ENCODE data around the gene APOC4. TPM values are rescaled to one million over a fixed set of nuclear protein-coding genes. Genes with fewer than 3 reads are reported as not detected.

Gene APOC4
- total and polyA plus RNA-seq, 2 donors (not counting 1 experiment from before 2014, with no cell fraction given) = not detected

DNA sequence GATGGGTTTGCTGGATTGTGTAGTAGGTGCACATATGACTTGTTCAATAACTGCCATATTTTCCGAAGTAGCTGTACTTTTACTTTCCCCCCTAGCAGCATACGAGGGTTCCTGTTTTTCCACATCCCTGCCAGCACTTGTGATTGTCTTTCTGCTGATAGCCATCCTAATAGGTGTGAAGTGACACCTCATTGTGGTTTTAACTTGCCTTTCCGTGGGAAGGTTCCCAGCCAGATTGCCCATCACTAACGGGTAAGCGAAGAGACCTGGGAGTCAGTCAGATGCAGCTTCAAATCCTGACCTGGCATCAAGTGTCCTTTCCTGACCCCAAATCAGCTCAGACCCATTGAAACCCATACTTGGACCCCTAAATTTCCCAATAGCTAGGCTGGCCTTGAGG lies 17.7 kb downstream of the APOC4 start:
- peak overlapping the region; percentile 34 to 86 for H3K27ac ChIP-seq (ENCODE audit: low read length in 2 of 2)
- H3K27me3 Mint-ChIP-seq = no peaks in the 10 kb centered on the region

More for the DNA sequence above, 17.7 kb downstream of the APOC4 start:
- POLR2A ChIA-PET = no interaction called here
- Histone ChIP-seq H4K20me1 (ENCODE audit: control insufficient read depth, insufficient read depth, low read length, poor library complexity, severe bottlenecking) (peaks cover 49% of the 10 kb centered on the region), H3K4me2 (replicated peaks; ENCODE audit: low read depth, low read length, poor library complexity, severe bottlenecking) (no peak overlapping the region), H2AFZ (ENCODE audit: insufficient read depth, low read depth, low read length, poor library complexity, severe bottlenecking) (no peak overlapping the region), H3K9ac (ENCODE audit: low read length) (no peak overlapping the region), H3K4me1 (ENCODE audit: control insufficient read depth in 2 of 2, insufficient read depth in 2 of 2, low read length in 2 of 2) (peaks cover 62 to 67% of the 10 kb centered on the region in 2 donors), H3K79me2 (ENCODE audit: control insufficient read depth, insufficient read depth, low read length) (peaks cover 95% of the 10 kb centered on the region), H3K27me3 (replicated peaks in 1 of 4; ENCODE audit: control extremely low read depth in 1 of 4, control insufficient read depth in 3 of 4, insufficient read depth in 4 of 4, low read length in 3 of 4) (no peaks in the 10 kb centered on the region), H3K4me3 (ENCODE audit: control extremely low read depth in 1 of 5, extremely low read depth in 1 of 5, insufficient read depth in 1 of 5, low read depth in 2 of 5, low read length in 4 of 5) (no peak overlapping the region), H3K36me3 (replicated peaks in 1 of 2; ENCODE audit: control extremely low read depth in 1 of 2, control insufficient read depth in 1 of 2, extremely low read depth in 1 of 2, insufficient read depth in 2 of 2, low read length in 1 of 2) (peaks cover 2 to 14% of the 10 kb centered on the region in 2 experiments), H3K9me3 (ENCODE audit: control extremely low read depth in 1 of 3, control insufficient read depth in 2 of 3, insufficient read depth in 1 of 3, low read length in 2 of 3) (no peaks in the 10 kb centered on the region)
- no peak for TF ChIP-seq EZH2 (IDR thresholded peaks at IDR 0.05; ENCODE audit: borderline replicate concordance, insufficient read depth, low read depth, low read length, poor library complexity, severe bottlenecking)
- TF ChIP-seq, protein P1, sequence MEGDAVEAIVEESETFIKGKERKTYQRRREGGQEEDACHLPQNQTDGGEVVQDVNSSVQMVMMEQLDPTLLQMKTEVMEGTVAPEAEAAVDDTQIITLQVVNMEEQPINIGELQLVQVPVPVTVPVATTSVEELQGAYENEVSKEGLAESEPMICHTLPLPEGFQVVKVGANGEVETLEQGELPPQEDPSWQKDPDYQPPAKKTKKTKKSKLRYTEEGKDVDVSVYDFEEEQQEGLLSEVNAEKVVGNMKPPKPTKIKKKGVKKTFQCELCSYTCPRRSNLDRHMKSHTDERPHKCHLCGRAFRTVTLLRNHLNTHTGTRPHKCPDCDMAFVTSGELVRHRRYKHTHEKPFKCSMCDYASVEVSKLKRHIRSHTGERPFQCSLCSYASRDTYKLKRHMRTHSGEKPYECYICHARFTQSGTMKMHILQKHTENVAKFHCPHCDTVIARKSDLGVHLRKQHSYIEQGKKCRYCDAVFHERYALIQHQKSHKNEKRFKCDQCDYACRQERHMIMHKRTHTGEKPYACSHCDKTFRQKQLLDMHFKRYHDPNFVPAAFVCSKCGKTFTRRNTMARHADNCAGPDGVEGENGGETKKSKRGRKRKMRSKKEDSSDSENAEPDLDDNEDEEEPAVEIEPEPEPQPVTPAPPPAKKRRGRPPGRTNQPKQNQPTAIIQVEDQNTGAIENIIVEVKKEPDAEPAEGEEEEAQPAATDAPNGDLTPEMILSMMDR (IDR thresholded peaks at IDR 0.05) = no peak
- CTCF ChIA-PET = no interaction called here
- Mint-ChIP-seq H3K9me3 (ENCODE audit: insufficient read depth) (no peaks in the 10 kb centered on the region), H3K4me3 (peak overlapping the region; percentile 45), H3K4me1 (peaks cover 70% of the 10 kb centered on the region), H3K27ac (peak overlapping the region; percentile 98)
- no peak for ATAC-seq (ENCODE audit: low read depth)
- no peak for DNase-seq
- 96% methylated on average over 3 of the region's 5 CpGs for WGBS (ENCODE audit: insufficient coverage)
- intact Hi-C loops (cut with micrococcal nuclease) = no loop called here

All from B cell (primary cell).